Measurements from ENCODE around the gene KLHL17. TPM values are rescaled to one million over a fixed set of nuclear protein-coding genes. Genes with fewer than 3 reads are reported as not detected.

The KLHL17 gene
- 9.0 TPM for polyA plus RNA-seq (ENCODE audit: insufficient read length)
- long read RNA-seq, donor 1, partial matches to known transcripts: 0 of 1 reads
- long read RNA-seq, donor 1, other reads (novel, unspliced or antisense): 0 of 1 reads
- long read RNA-seq, donor 2: 0 reads
- long read RNA-seq, donor 3, partial matches to known transcripts: 0 of 1 reads
- long read RNA-seq, donor 3, other reads (novel, unspliced or antisense): 0 of 1 reads
- long read RNA-seq, donor 4: 0 reads
- long read RNA-seq, donor 5: 0 reads
- long read RNA-seq, donor 6: 0 reads
- long read RNA-seq, donor 7, partial matches to known transcripts: 0 of 2 reads
- long read RNA-seq, donor 7, other reads (novel, unspliced or antisense): 0 of 2 reads
- long read RNA-seq, donor 8: 0 reads

- no peak for DNase-seq
These were observed at the start of gene KLHL17 for GRCh38 chr1:960363-961131. Gene KLHL17, plus strand, starts transcription at chr1:960584. Its CDS starts 110 bp downstream, at chr1:960694.

- peak; percentile 55 for DNase-seq
These were observed 49.3 kb upstream of the KLHL17 start for GRCh38 chr1:910881-911721.

- DNase-seq: no peak
These were observed 48.3 kb upstream of the KLHL17 start for GRCh38 chr1:911875-912739.

GRCh38 chr1:912740-913301, 47.6 kb upstream of the KLHL17 start:
- no peak for DNase-seq

GRCh38 chr1:913491-914130, 46.8 kb upstream of the KLHL17 start:
- no peak for DNase-seq

- no peak for DNase-seq
These were observed 46.1 kb upstream of the KLHL17 start for GRCh38 chr1:914131-914890.

- DNase-seq: no peak
These were observed 45.5 kb upstream of the KLHL17 start for GRCh38 chr1:914891-915280.

- no peak for DNase-seq
These were observed 44.9 kb upstream of the KLHL17 start for GRCh38 chr1:915295-916172.

- peak; percentile 70 for DNase-seq
These were observed 44.0 kb upstream of the KLHL17 start for GRCh38 chr1:916173-917075.

- DNase-seq: no peak
These were observed 43.3 kb upstream of the KLHL17 start for GRCh38 chr1:917076-917459.

GRCh38 chr1:917466-918091, 42.8 kb upstream of the KLHL17 start:
- no peak for DNase-seq

- DNase-seq: no peak
These were observed 42.0 kb upstream of the KLHL17 start for GRCh38 chr1:918353-918752.

- DNase-seq: no peak
These were observed 41.5 kb upstream of the KLHL17 start for GRCh38 chr1:918843-919242.

- no peak for DNase-seq
These were observed 41.0 kb upstream of the KLHL17 start for GRCh38 chr1:919271-919872.

GRCh38 chr1:920010-920409, 40.4 kb upstream of the KLHL17 start:
- no peak for DNase-seq

GRCh38 chr1:920521-920920, 39.9 kb upstream of the KLHL17 start:
- no peak for DNase-seq
